Measurements from ENCODE around the gene MICALL1. TPM values are rescaled to one million over a fixed set of nuclear protein-coding genes. Genes with fewer than 3 reads are reported as not detected.

MICALL1 gene
- total and polyA plus RNA-seq, 2 donors = 5.5 to 13.7 TPM

GRCh38 chr22:37925767-37926166 is 19.7 kb downstream of the MICALL1 start:
- Histone ChIP-seq H3K27me3 (ENCODE audit: control insufficient read depth in 2 of 2, insufficient read depth in 1 of 2, low read length in 1 of 2) (no peaks in the 10 kb centered on the region), H3K4me3 (ENCODE audit: low read length in 2 of 2) (no peak overlapping the region), H3K36me3 (ENCODE audit: control insufficient read depth in 2 of 2, insufficient read depth in 2 of 2, low read length in 1 of 2) (peaks cover 17 to 37% of the 10 kb centered on the region in 2 donors), H3K4me1 (ENCODE audit: control insufficient read depth in 2 of 2, insufficient read depth in 2 of 2, low read length in 2 of 2) (no peaks in the 10 kb centered on the region), H3K27ac (ENCODE audit: low read depth in 1 of 2, low read length in 1 of 2) (no peak overlapping the region), H3K9me3 (ENCODE audit: control insufficient read depth in 2 of 2, insufficient read depth in 1 of 2, low read length in 1 of 2) (no peaks in the 10 kb centered on the region)
- no peak for DNase-seq (ENCODE audit: low read depth in 6 of 9, low spot score in 9 of 9)
- 93% methylated on average over 15 of the region's 15 CpGs for WGBS

DNA sequence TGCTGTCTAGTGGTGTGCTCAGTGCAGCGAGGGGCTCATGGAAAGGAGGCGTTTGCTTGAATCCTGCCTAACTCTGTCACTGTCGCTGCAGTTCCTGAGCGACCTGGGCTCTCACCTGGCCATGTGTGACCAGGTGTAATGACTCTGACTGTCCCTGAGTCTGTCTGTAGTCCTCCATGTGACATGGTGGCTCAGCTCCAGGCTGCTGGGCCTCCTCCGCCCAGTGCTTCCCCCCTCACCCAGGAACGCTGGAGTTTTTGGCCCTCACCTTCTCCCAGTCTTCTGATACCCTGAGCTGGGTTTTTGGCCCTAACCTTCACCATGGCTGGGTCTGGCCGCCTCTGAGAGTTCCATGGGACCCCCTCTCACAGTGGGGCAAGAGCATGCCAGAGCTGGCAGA is 20.3 kb downstream of the MICALL1 start:
- Histone ChIP-seq H3K4me3 (ENCODE audit: low read length in 2 of 2) (no peak overlapping the region), H3K4me1 (ENCODE audit: control insufficient read depth in 2 of 2, insufficient read depth in 2 of 2, low read length in 2 of 2) (no peaks in the 10 kb centered on the region), H3K9me3 (ENCODE audit: control insufficient read depth in 2 of 2, insufficient read depth in 1 of 2, low read length in 1 of 2) (no peaks in the 10 kb centered on the region), H3K36me3 (ENCODE audit: control insufficient read depth in 2 of 2, insufficient read depth in 2 of 2, low read length in 1 of 2) (peaks cover 17 to 37% of the 10 kb centered on the region in 2 donors), H3K27me3 (ENCODE audit: control insufficient read depth in 2 of 2, insufficient read depth in 1 of 2, low read length in 1 of 2) (no peaks in the 10 kb centered on the region), H3K27ac (ENCODE audit: low read depth in 1 of 2, low read length in 1 of 2) (no peak overlapping the region)
- DNase-seq (ENCODE audit: low read depth in 6 of 9, low spot score in 9 of 9) = no peak
- WGBS = 98% methylated on average over 7 of the region's 7 CpGs

DNA sequence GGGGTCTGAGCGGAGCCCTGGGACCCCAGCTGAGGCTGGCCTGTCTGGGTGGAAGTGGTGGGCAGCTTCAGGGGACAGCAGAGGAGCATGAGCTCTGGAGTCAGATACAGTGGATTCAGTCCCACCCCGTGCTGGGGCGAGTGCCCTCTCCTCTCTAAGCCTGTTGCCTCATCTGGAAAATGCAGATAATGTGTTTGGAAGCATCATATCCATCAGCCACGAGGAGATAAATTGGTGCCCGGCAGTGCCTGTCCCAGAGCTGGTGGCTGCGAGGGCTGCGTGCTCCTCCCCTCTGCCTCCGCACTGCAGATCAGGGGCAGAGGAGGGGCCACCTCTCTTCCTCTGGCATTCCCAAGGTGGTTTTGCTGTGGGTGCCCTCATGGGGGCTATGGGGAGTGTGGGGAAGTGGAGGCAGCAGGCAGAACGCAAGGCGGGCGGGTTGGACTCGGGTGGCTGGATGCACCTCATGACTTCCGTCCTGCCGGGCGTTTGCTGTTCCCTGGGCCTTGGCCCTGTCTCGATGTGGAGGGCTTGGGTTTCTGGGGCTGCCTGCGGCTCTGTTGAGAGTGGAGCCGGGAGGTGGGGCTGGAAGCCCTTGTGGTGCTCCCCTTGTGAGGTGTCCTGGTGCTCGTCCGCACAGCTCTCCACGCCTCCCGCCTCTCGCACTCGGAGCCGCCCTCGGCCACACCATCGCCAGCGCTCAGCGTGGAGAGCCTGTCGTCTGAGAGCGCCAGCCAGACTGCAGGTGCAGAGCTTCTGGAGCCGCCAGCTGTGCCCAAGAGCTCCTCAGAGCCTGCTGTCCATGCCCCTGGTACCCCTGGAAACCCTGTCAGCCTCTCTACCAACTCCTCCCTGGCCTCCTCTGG is 20.9 kb downstream of the MICALL1 start:
- H3K4me1 ChIP-seq (ENCODE audit: control insufficient read depth in 2 of 2, insufficient read depth in 2 of 2, low read length in 2 of 2) = no peaks in the 10 kb centered on the region
- H3K36me3 ChIP-seq (ENCODE audit: control insufficient read depth in 2 of 2, insufficient read depth in 2 of 2, low read length in 1 of 2) = peaks cover 14 to 41% of the 10 kb centered on the region in 2 donors
- H3K9me3 ChIP-seq (ENCODE audit: control insufficient read depth in 2 of 2, insufficient read depth in 1 of 2, low read length in 1 of 2) = no peaks in the 10 kb centered on the region
- DNase-seq (ENCODE audit: low read depth in 6 of 9, low spot score in 9 of 9) = no peak
- 97% methylated on average over 32 of the region's 32 CpGs for WGBS
- no peak overlapping the region for H3K27ac ChIP-seq (ENCODE audit: low read depth in 1 of 2, low read length in 1 of 2)
- H3K27me3 ChIP-seq (ENCODE audit: control insufficient read depth in 2 of 2, insufficient read depth in 1 of 2, low read length in 1 of 2) = no peaks in the 10 kb centered on the region
- no peak overlapping the region for H3K4me3 ChIP-seq (ENCODE audit: low read length in 2 of 2)

DNA sequence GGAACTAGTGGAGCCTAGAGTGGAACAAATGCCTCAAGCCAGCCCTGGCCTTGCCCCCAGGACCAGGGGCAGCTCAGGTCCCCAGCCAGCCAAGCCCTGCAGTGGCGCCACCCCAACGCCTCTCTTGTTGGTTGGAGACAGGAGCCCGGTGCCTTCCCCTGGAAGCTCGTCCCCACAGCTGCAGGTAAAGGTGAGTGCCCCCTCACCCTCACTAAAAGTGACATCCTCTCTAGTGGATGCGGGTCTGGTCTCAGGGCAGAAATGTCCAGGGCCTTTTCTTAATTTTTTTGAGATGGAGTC is 21.5 kb downstream of the MICALL1 start:
- 97% methylated on average over 5 of the region's 5 CpGs for WGBS

DNA sequence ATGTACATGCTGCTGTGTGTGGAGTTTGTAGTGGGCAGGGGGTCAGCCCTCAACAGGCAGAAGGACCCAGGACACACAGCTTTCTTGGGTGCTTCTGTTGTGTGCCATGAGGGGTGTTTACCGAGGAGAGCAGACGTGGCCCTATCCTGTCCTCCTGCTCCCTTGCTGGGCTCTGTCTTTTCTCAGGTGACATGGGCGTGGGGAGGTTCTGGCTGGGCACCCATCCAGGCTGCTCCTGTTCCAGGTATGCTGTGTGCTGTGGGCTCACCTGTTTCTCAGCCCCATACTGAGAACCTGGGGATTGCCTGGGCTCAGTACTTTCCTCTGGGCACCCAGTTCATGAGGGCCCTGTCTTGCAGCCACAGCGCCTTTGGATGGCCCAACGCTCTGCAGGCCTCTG is 23.3 kb downstream of the MICALL1 start:
- 98% methylated on average over 5 of the region's 5 CpGs for WGBS
- Histone ChIP-seq H3K4me1 (ENCODE audit: control insufficient read depth in 2 of 2, insufficient read depth in 2 of 2, low read length in 2 of 2) (peaks cover 3 to 8% of the 10 kb centered on the region in 2 donors), H3K9me3 (ENCODE audit: control insufficient read depth in 2 of 2, insufficient read depth in 1 of 2, low read length in 1 of 2) (no peaks in the 10 kb centered on the region), H3K4me3 (ENCODE audit: low read length in 2 of 2) (no peak overlapping the region), H3K36me3 (ENCODE audit: control insufficient read depth in 2 of 2, insufficient read depth in 2 of 2, low read length in 1 of 2) (peaks cover 19 to 48% of the 10 kb centered on the region in 2 donors), H3K27me3 (ENCODE audit: control insufficient read depth in 2 of 2, insufficient read depth in 1 of 2, low read length in 1 of 2) (no peaks in the 10 kb centered on the region), H3K27ac (ENCODE audit: low read depth in 1 of 2, low read length in 1 of 2) (no peak overlapping the region)
- no peak for DNase-seq (ENCODE audit: low read depth in 6 of 9, low spot score in 9 of 9)

More for the DNA sequence above, 21.5 kb downstream of the MICALL1 start:
- Histone ChIP-seq H3K27ac (ENCODE audit: low read depth in 1 of 2, low read length in 1 of 2) (no peak overlapping the region), H3K4me3 (ENCODE audit: low read length in 2 of 2) (no peak overlapping the region), H3K36me3 (ENCODE audit: control insufficient read depth in 2 of 2, insufficient read depth in 2 of 2, low read length in 1 of 2) (peaks cover 16 to 47% of the 10 kb centered on the region in 2 donors), H3K4me1 (ENCODE audit: control insufficient read depth in 2 of 2, insufficient read depth in 2 of 2, low read length in 2 of 2) (no peaks in the 10 kb centered on the region), H3K27me3 (ENCODE audit: control insufficient read depth in 2 of 2, insufficient read depth in 1 of 2, low read length in 1 of 2) (no peaks in the 10 kb centered on the region), H3K9me3 (ENCODE audit: control insufficient read depth in 2 of 2, insufficient read depth in 1 of 2, low read length in 1 of 2) (no peaks in the 10 kb centered on the region)
- no peak for DNase-seq (ENCODE audit: low read depth in 6 of 9, low spot score in 9 of 9)

- Histone ChIP-seq H3K27ac (ENCODE audit: low read depth in 1 of 2, low read length in 1 of 2) (no peak overlapping the region), H3K27me3 (ENCODE audit: control insufficient read depth in 2 of 2, insufficient read depth in 1 of 2, low read length in 1 of 2) (no peaks in the 10 kb centered on the region), H3K4me1 (ENCODE audit: control insufficient read depth in 2 of 2, insufficient read depth in 2 of 2, low read length in 2 of 2) (peaks cover 3 to 8% of the 10 kb centered on the region in 2 donors), H3K9me3 (ENCODE audit: control insufficient read depth in 2 of 2, insufficient read depth in 1 of 2, low read length in 1 of 2) (no peaks in the 10 kb centered on the region), H3K4me3 (ENCODE audit: low read length in 2 of 2) (no peak overlapping the region), H3K36me3 (ENCODE audit: control insufficient read depth in 2 of 2, insufficient read depth in 2 of 2, low read length in 1 of 2) (peaks cover 19 to 39% of the 10 kb centered on the region in 2 donors)
- DNase-seq (ENCODE audit: low read depth in 6 of 9, low spot score in 9 of 9) = no peak
- WGBS = 96% methylated on average over 11 of the region's 11 CpGs
These were observed 24.3 kb downstream of the MICALL1 start for GRCh38 chr22:37930270-37930951.

- Histone ChIP-seq H3K27ac (ENCODE audit: low read depth in 1 of 2, low read length in 1 of 2) (no peak overlapping the region), H3K4me3 (ENCODE audit: low read length in 2 of 2) (no peak overlapping the region), H3K27me3 (ENCODE audit: control insufficient read depth in 2 of 2, insufficient read depth in 1 of 2, low read length in 1 of 2) (no peaks in the 10 kb centered on the region), H3K36me3 (ENCODE audit: control insufficient read depth in 2 of 2, insufficient read depth in 2 of 2, low read length in 1 of 2) (peaks cover 19 to 33% of the 10 kb centered on the region in 2 donors), H3K9me3 (ENCODE audit: control insufficient read depth in 2 of 2, insufficient read depth in 1 of 2, low read length in 1 of 2) (no peaks in the 10 kb centered on the region), H3K4me1 (ENCODE audit: control insufficient read depth in 2 of 2, insufficient read depth in 2 of 2, low read length in 2 of 2) (peaks cover 3 to 8% of the 10 kb centered on the region in 2 donors)
- 96% methylated on average over 2 of the region's 2 CpGs for WGBS
- no peak for DNase-seq (ENCODE audit: low read depth in 6 of 9, low spot score in 9 of 9)
These were observed 24.9 kb downstream of the MICALL1 start for GRCh38 chr22:37930952-37931440.

DNA sequence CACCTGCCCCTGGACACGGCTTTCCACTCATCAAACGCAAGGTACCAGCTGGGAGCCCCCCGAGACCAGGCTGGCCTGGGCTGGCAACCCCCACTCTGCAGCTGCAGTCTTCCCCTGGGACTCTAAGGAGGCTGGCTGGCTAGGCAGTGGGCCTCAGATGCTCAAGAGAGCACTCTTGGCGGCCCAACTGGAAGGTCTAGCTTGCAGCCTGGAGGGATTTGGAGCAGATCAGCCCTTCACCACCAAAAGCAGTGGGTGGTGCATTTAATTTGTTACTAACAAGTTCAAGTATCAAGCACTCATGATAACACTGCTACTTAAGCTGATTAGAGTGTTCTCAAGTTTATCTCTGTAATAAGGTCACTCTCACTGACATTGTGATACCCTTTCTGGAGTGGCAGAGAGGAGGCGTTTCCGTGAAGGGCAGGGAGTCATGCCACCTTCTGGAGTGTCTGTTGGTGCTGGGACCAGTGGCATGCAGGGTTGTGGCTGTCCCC is 25.8 kb downstream of the MICALL1 start:
- H3K4me1 ChIP-seq (ENCODE audit: control insufficient read depth in 2 of 2, insufficient read depth in 2 of 2, low read length in 2 of 2) = peaks cover 3 to 8% of the 10 kb centered on the region in 2 donors
- no peaks in the 10 kb centered on the region for H3K27me3 ChIP-seq (ENCODE audit: control insufficient read depth in 2 of 2, insufficient read depth in 1 of 2, low read length in 1 of 2)
- H3K27ac ChIP-seq (ENCODE audit: low read depth in 1 of 2, low read length in 1 of 2) = no peak overlapping the region
- no peak overlapping the region for H3K4me3 ChIP-seq (ENCODE audit: low read length in 2 of 2)
- WGBS = 97% methylated on average over 6 of the region's 6 CpGs
- H3K9me3 ChIP-seq (ENCODE audit: control insufficient read depth in 2 of 2, insufficient read depth in 1 of 2, low read length in 1 of 2) = no peaks in the 10 kb centered on the region
- no peak for DNase-seq (ENCODE audit: low read depth in 6 of 9, low spot score in 9 of 9)
- peaks cover 16 to 27% of the 10 kb centered on the region in 2 donors for H3K36me3 ChIP-seq (ENCODE audit: control insufficient read depth in 2 of 2, insufficient read depth in 2 of 2, low read length in 1 of 2)

GRCh38 chr22:37932401-37932800 is 26.3 kb downstream of the MICALL1 start:
- Histone ChIP-seq H3K9me3 (ENCODE audit: control insufficient read depth in 2 of 2, insufficient read depth in 1 of 2, low read length in 1 of 2) (no peaks in the 10 kb centered on the region), H3K4me1 (ENCODE audit: control insufficient read depth in 2 of 2, insufficient read depth in 2 of 2, low read length in 2 of 2) (peaks cover 3 to 8% of the 10 kb centered on the region in 2 donors), H3K27me3 (ENCODE audit: control insufficient read depth in 2 of 2, insufficient read depth in 1 of 2, low read length in 1 of 2) (no peaks in the 10 kb centered on the region), H3K27ac (ENCODE audit: low read depth in 1 of 2, low read length in 1 of 2) (no peak overlapping the region), H3K4me3 (ENCODE audit: low read length in 2 of 2) (no peak overlapping the region), H3K36me3 (ENCODE audit: control insufficient read depth in 2 of 2, insufficient read depth in 2 of 2, low read length in 1 of 2) (peaks cover 14 to 27% of the 10 kb centered on the region in 2 donors)
- no peak for DNase-seq (ENCODE audit: low read depth in 6 of 9, low spot score in 9 of 9)
- 97% methylated on average over 10 of the region's 10 CpGs for WGBS

All from thymus (tissue), 11 donors.